ENCODE data around the gene MRI1. TPM values are rescaled to one million over a fixed set of nuclear protein-coding genes. Genes with fewer than 3 reads are reported as not detected.

The MRI1 gene
- total and polyA plus RNA-seq, 8 donors, result 14.4 to 35.1 (median 17.4) TPM

DNA sequence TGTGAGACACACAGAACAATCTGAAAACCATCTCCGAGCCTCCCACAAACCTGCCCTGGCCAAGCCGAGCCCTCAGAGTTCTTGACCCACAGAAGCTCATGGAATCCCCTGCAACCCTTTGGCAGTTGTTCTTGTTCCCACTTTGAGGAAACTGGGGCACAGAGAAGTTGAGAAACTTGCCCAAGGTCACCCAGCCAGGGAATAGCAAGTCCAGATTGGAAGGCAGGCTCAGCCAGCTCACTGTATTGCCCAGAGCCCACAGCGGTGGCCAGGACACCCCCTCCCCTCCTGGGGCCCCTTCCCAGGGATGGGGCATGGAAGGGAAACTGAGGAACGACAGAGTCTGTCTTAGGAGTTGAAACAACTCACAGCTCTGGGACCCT is 32.7 kb downstream of the MRI1 start:
- ATAC-seq (no peak), FAIRE-seq (no peak), DNase-seq (no peak)
- Histone ChIP-seq H3K27me3 (no peaks in the 10 kb centered on the region), H3K4me1 (peaks cover 0 to 10% (median 9%) of the 10 kb centered on the region in 3 donors), H3K27ac (peak overlapping the region in 3 of 4 donors; percentile 22 to 95 (median 84)), H3K9me3 (no peaks in the 10 kb centered on the region), H3K36me3 (no peaks in the 10 kb centered on the region), H3K4me3 (peak overlapping the region in 1 of 4 donors; percentile 49)
- TF ChIP-seq CTCF (IDR thresholded peaks at IDR 0.05), result no peak
- intact Hi-C loops (cut with DNase I), result no loop called here
- 62 to 72% methylated on average over 4 of the region's 4 CpGs for WGBS, 2 donors

DNA sequence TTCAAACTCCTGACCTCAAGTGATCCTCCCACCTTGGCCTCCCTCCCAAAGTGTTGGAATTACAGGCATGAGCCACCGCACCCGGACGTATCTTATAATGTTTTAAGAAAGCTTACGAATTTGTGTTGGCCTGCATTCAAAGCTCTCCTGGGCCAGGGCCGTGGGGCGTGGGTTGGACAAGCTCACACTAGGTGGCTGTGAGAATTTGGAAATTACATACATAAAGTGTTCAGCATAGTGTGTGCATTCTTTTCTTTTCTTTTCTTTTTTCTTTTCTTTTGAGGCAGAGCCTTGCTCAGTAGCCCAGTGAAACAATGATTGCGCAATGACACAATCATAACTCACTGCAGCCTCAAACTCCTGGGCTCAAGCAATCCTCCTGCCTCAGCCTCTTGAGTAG is 33.5 kb downstream of the MRI1 start:
- no peak overlapping the region for H3K4me3 ChIP-seq
- no peaks in the 10 kb centered on the region for H3K36me3 ChIP-seq
- H3K4me1 ChIP-seq, result peaks cover 0 to 10% (median 9%) of the 10 kb centered on the region in 3 donors
- H3K27me3 ChIP-seq, result no peaks in the 10 kb centered on the region
- no peak for DNase-seq
- intact Hi-C loops (cut with DNase I), result no loop called here
- WGBS, 2 donors, result 32 to 41% methylated on average over 7 of the region's 7 CpGs
- no peak for ATAC-seq
- TF ChIP-seq CTCF (IDR thresholded peaks at IDR 0.05), result no peak
- no peaks in the 10 kb centered on the region for H3K9me3 ChIP-seq
- peak overlapping the region in 2 of 4 donors; percentile 84 to 95 for H3K27ac ChIP-seq
- no peak for FAIRE-seq

DNA sequence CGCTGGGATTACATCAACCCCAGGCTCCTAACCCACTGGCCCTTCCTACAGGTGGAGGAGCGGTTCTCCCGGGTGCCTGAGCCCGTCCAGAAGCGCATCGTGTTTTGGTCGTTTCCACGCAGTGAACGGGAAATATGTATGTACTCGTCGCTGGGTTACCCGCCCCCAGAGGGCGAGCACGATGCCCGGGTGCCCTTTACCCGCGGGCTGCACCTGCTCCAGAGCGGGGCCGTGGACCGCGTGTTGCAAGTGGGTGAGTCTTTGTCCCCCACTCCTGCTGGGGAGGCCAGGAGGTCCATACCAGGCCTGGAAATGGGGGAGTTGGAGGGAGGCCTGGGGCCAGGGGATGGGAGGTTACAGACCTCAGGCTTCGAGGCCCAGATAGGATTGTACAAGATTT is 35.3 kb downstream of the MRI1 start:
- intact Hi-C loops (cut with DNase I), result no loop called here
- Histone ChIP-seq H3K9me3 (no peaks in the 10 kb centered on the region), H3K27ac (no peak overlapping the region), H3K4me1 (peaks cover 0 to 10% (median 9%) of the 10 kb centered on the region in 3 donors), H3K36me3 (no peaks in the 10 kb centered on the region), H3K4me3 (no peak overlapping the region), H3K27me3 (no peaks in the 10 kb centered on the region)
- TF ChIP-seq CTCF (IDR thresholded peaks at IDR 0.05), result no peak
- no peak for DNase-seq
- no peak for FAIRE-seq
- no peak for ATAC-seq
- WGBS, 2 donors, result 92 to 94% methylated on average over 22 of the region's 22 CpGs

- H3K9me3 ChIP-seq, result no peaks in the 10 kb centered on the region
- no peak overlapping the region for H3K4me3 ChIP-seq
- no peak for TF ChIP-seq CTCF (IDR thresholded peaks at IDR 0.05)
- H3K36me3 ChIP-seq, result no peaks in the 10 kb centered on the region
- WGBS, 2 donors, result 47 to 51% methylated on average over 9 of the region's 9 CpGs
- H3K27me3 ChIP-seq, result no peaks in the 10 kb centered on the region
- no peak for FAIRE-seq
- no peak overlapping the region for H3K27ac ChIP-seq
- ATAC-seq, result peak in 2 of 4 donors; percentile 31 to 62
- intact Hi-C loops (cut with DNase I), result no loop called here
- peak in 1 of 6 donors; percentile 55 for DNase-seq
- H3K4me1 ChIP-seq, result no peaks in the 10 kb centered on the region
Observed at GRCh38 chr19:13803038-13803437, 38.7 kb downstream of the MRI1 start.

DNA sequence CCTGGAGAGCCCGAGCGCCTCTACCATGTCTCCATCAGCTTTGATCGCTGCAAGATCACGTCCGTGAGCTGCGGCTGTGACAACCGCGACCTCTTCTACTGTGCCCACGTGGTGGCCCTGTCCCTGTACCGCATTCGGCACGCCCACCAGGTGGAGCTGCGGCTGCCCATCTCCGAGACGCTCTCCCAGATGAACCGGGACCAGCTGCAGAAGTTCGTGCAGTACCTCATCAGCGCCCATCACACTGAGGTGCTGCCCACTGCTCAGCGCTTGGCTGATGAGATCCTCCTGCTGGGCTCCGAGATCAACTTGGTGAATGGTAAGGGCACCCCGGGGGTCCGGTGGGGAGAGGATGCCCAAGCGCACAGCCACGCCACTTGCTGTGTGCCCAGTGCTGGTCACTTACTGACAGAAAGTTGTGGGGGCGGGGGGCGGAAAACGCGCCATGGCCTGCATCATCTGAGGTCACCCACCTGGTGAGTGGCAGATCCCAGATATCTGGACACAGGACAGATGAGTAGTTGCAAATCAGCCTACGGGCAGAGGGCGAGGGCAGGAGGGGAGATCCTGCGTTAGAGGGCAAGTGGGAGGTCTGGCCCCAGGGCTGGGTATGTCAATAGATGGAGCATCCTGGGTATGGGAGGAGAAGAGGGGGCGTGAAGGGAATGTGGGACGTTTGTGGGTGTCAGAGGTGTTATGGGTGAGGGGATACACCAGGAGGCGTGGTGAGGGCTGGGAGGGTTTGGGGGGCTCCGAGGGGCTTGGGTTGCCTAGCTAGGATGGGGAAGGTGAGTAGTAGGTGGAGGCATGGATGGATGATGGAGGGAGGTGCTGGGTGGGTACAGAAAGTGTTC is 40.7 kb downstream of the MRI1 start:
- no peak overlapping the region for H3K4me3 ChIP-seq
- ATAC-seq (peak; percentile 56 to 86 (median 76)), FAIRE-seq (no peak), DNase-seq (peak in 2 of 6 donors; percentile 46 to 50)
- peaks cover 0 to 11% (median 0%) of the 10 kb centered on the region in 3 donors for H3K36me3 ChIP-seq
- TF ChIP-seq CTCF (IDR thresholded peaks at IDR 0.05), result peak in 2 of 4 donors; percentile 20 to 21
- no peak overlapping the region for H3K27ac ChIP-seq
- intact Hi-C loops (cut with DNase I), result no loop called here
- no peaks in the 10 kb centered on the region for H3K9me3 ChIP-seq
- 64 to 72% methylated on average over 35 of the region's 35 CpGs for WGBS, 2 donors
- H3K4me1 ChIP-seq, result no peaks in the 10 kb centered on the region
- H3K27me3 ChIP-seq, result no peaks in the 10 kb centered on the region

All from pancreas (tissue), 10 donors.